ENCODE data around the gene AREG. TPM values are rescaled to one million over a fixed set of nuclear protein-coding genes. Genes with fewer than 3 reads are reported as not detected.
"Not testable (repeated sequence)": the region's sequence is repeated elsewhere in the genome, so short reads cannot be mapped to it uniquely, and the experiment has no call there.

AREG gene
- polyA plus RNA-seq (2013) = 0.14 and 0.21 TPM in 2 replicates

- H3K79me1 ChIP-seq (ENCODE audit: low read length) = no peaks in the 10 kb centered on the region
- H3K36me3 ChIP-seq (ENCODE audit: control insufficient read depth in 1 of 2, insufficient read depth in 2 of 2, low read length in 2 of 2) = no peaks in the 10 kb centered on the region
- peak within 1 kb of the TSS; percentile 89 for H2AFZ ChIP-seq (ENCODE audit: insufficient read depth, low read length, poor library complexity)
- H2AK5ac ChIP-seq (ENCODE audit: low read length) = no peak within 1 kb of the TSS
- no peak within 1 kb of the TSS for H2BK120ac ChIP-seq (ENCODE audit: insufficient read depth, low read length, poor library complexity)
- H3K4me2 ChIP-seq (ENCODE audit: low read length) = peak within 1 kb of the TSS; percentile 91
- H3K18ac ChIP-seq (ENCODE audit: low read length) = no peak within 1 kb of the TSS
- DNase-seq = peak; percentile 47 to 60
- WGBS (ENCODE audit: extremely low coverage, insufficient coverage, insufficient read length) = no CpG with 5 or more reads among the region's 64 CpGs
- no peak within 1 kb of the TSS for H4K12ac ChIP-seq (ENCODE audit: low read depth, low read length)
- H3K79me2 ChIP-seq (ENCODE audit: control insufficient read depth, insufficient read depth, low read length, poor library complexity) = no peaks in the 10 kb centered on the region
- no peak within 1 kb of the TSS for H3K23ac ChIP-seq (ENCODE audit: low read length)
- peak within 1 kb of the TSS; percentile 60 for H3K4me3 ChIP-seq (ENCODE audit: low read depth, low read length)
- H3K4me1 ChIP-seq (ENCODE audit: control insufficient read depth in 1 of 2, insufficient read depth in 2 of 2, low read length in 2 of 2) = peaks cover 2% of the 10 kb centered on the region in 2 experiments
- H3K4ac ChIP-seq (ENCODE audit: low read depth, low read length) = no peak within 1 kb of the TSS
- H4K91ac ChIP-seq (ENCODE audit: low read depth, low read length) = no peak within 1 kb of the TSS
- no peaks in the 10 kb centered on the region for H3K27me3 ChIP-seq (ENCODE audit: insufficient read depth, low read length)
- no peak within 1 kb of the TSS for H3K9ac ChIP-seq (ENCODE audit: low read length)
- peaks cover 2% of the 10 kb centered on the region for H3K9me3 ChIP-seq (ENCODE audit: insufficient read depth, low read depth, low read length)
- H3K27ac ChIP-seq (ENCODE audit: low read depth, low read length) = no peak within 1 kb of the TSS
- no peak within 1 kb of the TSS for H3K14ac ChIP-seq (ENCODE audit: low read length)
- H2BK5ac ChIP-seq (ENCODE audit: low read depth, low read length, poor library complexity) = no peak within 1 kb of the TSS
- no peak within 1 kb of the TSS for H2BK12ac ChIP-seq (ENCODE audit: low read length)
- H4K8ac ChIP-seq (ENCODE audit: low read depth, low read length) = no peak within 1 kb of the TSS
Observed at GRCh38 chr4:74444891-74445642, at the start of gene AREG. Gene AREG, plus strand, starts transcription at chr4:74445136. Its CDS starts 210 bp downstream, at chr4:74445346.

GRCh38 chr4:74395633-74396032, 49.3 kb upstream of the AREG start:
- no CpG with 5 or more reads among the region's 2 CpGs for WGBS (ENCODE audit: extremely low coverage, insufficient coverage, insufficient read length)

GRCh38 chr4:74397748-74398426, 47.0 kb upstream of the AREG start:
- no peaks in the 10 kb centered on the region for H3K79me2 ChIP-seq (ENCODE audit: control insufficient read depth, insufficient read depth, low read length, poor library complexity)
- no peaks in the 10 kb centered on the region for H3K36me3 ChIP-seq (ENCODE audit: control insufficient read depth in 1 of 2, insufficient read depth in 2 of 2, low read length in 2 of 2)
- H2AK5ac ChIP-seq (ENCODE audit: low read length) = no peak overlapping the region
- no peaks in the 10 kb centered on the region for H3K79me1 ChIP-seq (ENCODE audit: low read length)
- H3K4me1 ChIP-seq (ENCODE audit: control insufficient read depth in 1 of 2, insufficient read depth in 2 of 2, low read length in 2 of 2) = no peaks in the 10 kb centered on the region
- H4K8ac ChIP-seq (ENCODE audit: low read depth, low read length) = no peak overlapping the region
- no peak overlapping the region for H3K4ac ChIP-seq (ENCODE audit: low read depth, low read length)
- H2BK5ac ChIP-seq (ENCODE audit: low read depth, low read length, poor library complexity) = no peak overlapping the region
- no peak for DNase-seq
- no peak overlapping the region for H2BK120ac ChIP-seq (ENCODE audit: insufficient read depth, low read length, poor library complexity)
- no peaks in the 10 kb centered on the region for H3K27me3 ChIP-seq (ENCODE audit: insufficient read depth, low read length)
- H3K27ac ChIP-seq (ENCODE audit: low read depth, low read length) = no peak overlapping the region
- H3K9ac ChIP-seq (ENCODE audit: low read length) = no peak overlapping the region
- no peak overlapping the region for H3K23ac ChIP-seq (ENCODE audit: low read length)
- no peak overlapping the region for H4K91ac ChIP-seq (ENCODE audit: low read depth, low read length)
- no peak overlapping the region for H3K14ac ChIP-seq (ENCODE audit: low read length)
- H3K9me3 ChIP-seq (ENCODE audit: insufficient read depth, low read depth, low read length) = no peaks in the 10 kb centered on the region
- H2AFZ ChIP-seq (ENCODE audit: insufficient read depth, low read length, poor library complexity) = no peak overlapping the region
- no peak overlapping the region for H2BK12ac ChIP-seq (ENCODE audit: low read length)
- H3K18ac ChIP-seq (ENCODE audit: low read length) = no peak overlapping the region
- WGBS (ENCODE audit: extremely low coverage, insufficient coverage, insufficient read length) = no CpG with 5 or more reads among the region's 6 CpGs
- H3K4me2 ChIP-seq (ENCODE audit: low read length) = no peak overlapping the region
- H3K4me3 ChIP-seq (ENCODE audit: low read depth, low read length) = no peak overlapping the region
- H4K12ac ChIP-seq (ENCODE audit: low read depth, low read length) = no peak overlapping the region

More at GRCh38 chr4:74395633-74396032, 49.3 kb upstream of the AREG start:
- no peaks in the 10 kb centered on the region for H3K79me1 ChIP-seq (ENCODE audit: low read length)
- H3K14ac ChIP-seq (ENCODE audit: low read length) = no peak overlapping the region
- no peak overlapping the region for H4K8ac ChIP-seq (ENCODE audit: low read depth, low read length)
- H4K91ac ChIP-seq (ENCODE audit: low read depth, low read length) = no peak overlapping the region
- no peaks in the 10 kb centered on the region for H3K27me3 ChIP-seq (ENCODE audit: insufficient read depth, low read length)
- H2BK5ac ChIP-seq (ENCODE audit: low read depth, low read length, poor library complexity) = no peak overlapping the region
- no peak overlapping the region for H3K27ac ChIP-seq (ENCODE audit: low read depth, low read length)
- H3K9me3 ChIP-seq (ENCODE audit: insufficient read depth, low read depth, low read length) = no peaks in the 10 kb centered on the region
- no peak overlapping the region for H3K23ac ChIP-seq (ENCODE audit: low read length)
- no peaks in the 10 kb centered on the region for H3K36me3 ChIP-seq (ENCODE audit: control insufficient read depth in 1 of 2, insufficient read depth in 2 of 2, low read length in 2 of 2)
- no peak overlapping the region for H3K4ac ChIP-seq (ENCODE audit: low read depth, low read length)
- H3K79me2 ChIP-seq (ENCODE audit: control insufficient read depth, insufficient read depth, low read length, poor library complexity) = no peaks in the 10 kb centered on the region
- H2BK120ac ChIP-seq (ENCODE audit: insufficient read depth, low read length, poor library complexity) = no peak overlapping the region
- H2AK5ac ChIP-seq (ENCODE audit: low read length) = no peak overlapping the region
- H3K4me3 ChIP-seq (ENCODE audit: low read depth, low read length) = no peak overlapping the region
- H3K4me1 ChIP-seq (ENCODE audit: control insufficient read depth in 1 of 2, insufficient read depth in 2 of 2, low read length in 2 of 2) = no peaks in the 10 kb centered on the region
- no peak overlapping the region for H2BK12ac ChIP-seq (ENCODE audit: low read length)
- H3K4me2 ChIP-seq (ENCODE audit: low read length) = no peak overlapping the region
- no peak overlapping the region for H3K9ac ChIP-seq (ENCODE audit: low read length)
- no peak overlapping the region for H4K12ac ChIP-seq (ENCODE audit: low read depth, low read length)
- no peak overlapping the region for H2AFZ ChIP-seq (ENCODE audit: insufficient read depth, low read length, poor library complexity)
- H3K18ac ChIP-seq (ENCODE audit: low read length) = no peak overlapping the region
- no peak for DNase-seq

DNA sequence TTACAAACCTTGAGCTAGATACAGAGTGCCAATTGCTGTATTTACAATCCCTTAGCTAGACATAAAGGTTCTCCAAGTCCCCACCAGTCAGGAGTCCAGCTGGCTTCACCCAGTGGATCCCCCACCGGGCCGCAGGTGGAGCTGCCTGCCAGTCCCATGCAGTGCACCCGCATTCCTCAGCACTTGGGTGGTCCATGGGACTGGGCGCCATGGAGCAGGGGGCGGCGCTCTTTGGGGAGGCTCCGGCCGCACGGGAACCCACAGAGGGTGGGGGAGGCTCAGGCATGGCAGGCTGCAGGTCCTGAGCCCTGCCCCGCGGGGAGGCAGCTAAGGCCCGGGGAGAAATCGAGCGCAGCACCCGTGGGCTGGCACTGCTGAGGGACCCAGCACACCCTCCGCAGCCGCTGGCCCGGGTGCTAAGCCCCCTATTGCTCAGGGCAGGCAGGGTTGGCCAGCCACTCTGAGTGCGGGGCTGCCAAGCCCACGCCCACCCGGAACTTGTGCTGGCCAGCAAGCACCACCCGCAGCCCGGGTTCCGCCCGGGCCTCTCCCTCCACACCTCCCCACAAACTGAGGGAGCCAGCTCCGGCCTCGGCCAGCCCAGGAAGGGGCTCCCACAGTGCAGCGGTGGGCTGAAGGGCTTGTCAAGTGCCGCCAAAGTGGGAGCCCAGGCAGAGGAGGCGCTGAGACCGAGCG, 45.9 kb upstream of the AREG start:
- not testable (repeated sequence) for H4K91ac ChIP-seq (ENCODE audit: low read depth, low read length); H3K36me3 ChIP-seq (ENCODE audit: control insufficient read depth in 1 of 2, insufficient read depth in 2 of 2, low read length in 2 of 2); H3K18ac ChIP-seq (ENCODE audit: low read length); H3K27ac ChIP-seq (ENCODE audit: low read depth, low read length); DNase-seq; H2BK12ac ChIP-seq (ENCODE audit: low read length); H3K9ac ChIP-seq (ENCODE audit: low read length); H2AK5ac ChIP-seq (ENCODE audit: low read length); H3K4ac ChIP-seq (ENCODE audit: low read depth, low read length); H4K12ac ChIP-seq (ENCODE audit: low read depth, low read length); H2AFZ ChIP-seq (ENCODE audit: insufficient read depth, low read length, poor library complexity); H3K14ac ChIP-seq (ENCODE audit: low read length); H3K79me2 ChIP-seq (ENCODE audit: control insufficient read depth, insufficient read depth, low read length, poor library complexity); H2BK5ac ChIP-seq (ENCODE audit: low read depth, low read length, poor library complexity); H4K8ac ChIP-seq (ENCODE audit: low read depth, low read length); H3K4me1 ChIP-seq (ENCODE audit: control insufficient read depth in 1 of 2, insufficient read depth in 2 of 2, low read length in 2 of 2); H3K79me1 ChIP-seq (ENCODE audit: low read length); H2BK120ac ChIP-seq (ENCODE audit: insufficient read depth, low read length, poor library complexity); H3K4me2 ChIP-seq (ENCODE audit: low read length); H3K9me3 ChIP-seq (ENCODE audit: insufficient read depth, low read depth, low read length); H3K23ac ChIP-seq (ENCODE audit: low read length); H3K4me3 ChIP-seq (ENCODE audit: low read depth, low read length); H3K27me3 ChIP-seq (ENCODE audit: insufficient read depth, low read length)
- no CpG with 5 or more reads among the region's 32 CpGs for WGBS (ENCODE audit: extremely low coverage, insufficient coverage, insufficient read length)

Measured in trophoblast cell (in vitro differentiated cells and primary cell).